SK-N-SH treated with all-trans-retinoic acid at 6 μM for 48 hours (cell line): ENCODE data around the gene URI1.
A peak's percentile ranks its signal among the peaks of the same experiment; 100 is the strongest.

ENCODE experiments used
- ATAC-seq: fragments of 200-7000 bp; cut with Tn5 transposase; 3 replicates; pipeline ENCODE4 v1.9.1; 2020; ENCODE audit warnings: mild to moderate bottlenecking, moderate library complexity
- ARNTL ChIP-seq: fragments of 450-650 bp; formaldehyde crosslinking; IDR thresholded peaks from 2 replicates; pipeline ENCODE4 v1.5.0; 2020; ENCODE audit warnings: low read depth, mild to moderate bottlenecking, moderate library complexity, borderline replicate concordance
- BACH2 ChIP-seq: fragments of 250-450 bp; sonication (Bioruptor Pico); IDR thresholded peaks from 2 replicates; pipeline ENCODE4 v1.9.0; 2021; ENCODE audit warnings: mild to moderate bottlenecking, borderline replicate concordance
- CSDC2 ChIP-seq: fragments of 250-450 bp; sonication (Bioruptor Pico); IDR thresholded peaks from 2 replicates; pipeline ENCODE4 v1.5.0; 2020; ENCODE audit warnings: mild to moderate bottlenecking, moderate library complexity
- ESRRG ChIP-seq: fragments of 250-450 bp; sonication (Bioruptor Pico); IDR thresholded peaks from 2 replicates; pipeline ENCODE4 v1.6.1; 2021; ENCODE audit warnings: mild to moderate bottlenecking
- GLIS3 ChIP-seq: fragments of 250-450 bp; sonication (Bioruptor Pico); IDR thresholded peaks from 2 replicates; pipeline ENCODE4 v1.5.0; 2020; ENCODE audit warnings: mild to moderate bottlenecking, moderate library complexity
- ISL1 ChIP-seq: fragments of 250-450 bp; sonication (Bioruptor Pico); IDR thresholded peaks from 2 replicates; pipeline ENCODE4 v2.1.2; 2022; ENCODE audit warnings: mild to moderate bottlenecking, moderate library complexity
- PPARA ChIP-seq: fragments of 250-450 bp; sonication (Bioruptor Pico); IDR thresholded peaks from 2 replicates; pipeline ENCODE4 v1.5.0; 2020; ENCODE audit warnings: mild to moderate bottlenecking, borderline replicate concordance
- RARB ChIP-seq: fragments of 250-450 bp; sonication (Bioruptor Pico); IDR thresholded peaks from 2 replicates; pipeline ENCODE4 v1.8.0; 2021; ENCODE audit warnings: mild to moderate bottlenecking, moderate library complexity
- SNAI2 ChIP-seq: fragments of 250-450 bp; sonication (Bioruptor Pico); IDR thresholded peaks from 2 replicates; pipeline ENCODE4 v1.5.0; 2020; ENCODE audit warnings: mild to moderate bottlenecking, moderate library complexity
- TCF4 ChIP-seq: fragments of 250-450 bp; sonication (Bioruptor Pico); IDR thresholded peaks from 2 replicates; pipeline ENCODE4 v1.8.0; 2021; ENCODE audit warnings: mild to moderate bottlenecking, moderate library complexity, borderline replicate concordance
- TOX ChIP-seq: fragments of 250-450 bp; sonication (Bioruptor Pico); IDR thresholded peaks from 2 replicates; pipeline ENCODE4 v1.8.0; 2021; ENCODE audit warnings: mild to moderate bottlenecking, moderate library complexity, borderline replicate concordance
- ZC3H10 ChIP-seq: fragments of 250-450 bp; sonication (Bioruptor Pico); IDR thresholded peaks from 2 replicates; pipeline ENCODE4 v1.5.1; 2021; ENCODE audit warnings: mild to moderate bottlenecking, moderate library complexity
- ZFP3 ChIP-seq: fragments of 250-450 bp; sonication (Bioruptor Pico); IDR thresholded peaks from 2 replicates; pipeline ENCODE4 v1.5.0; 2020; ENCODE audit warnings: mild to moderate bottlenecking, moderate library complexity
- ZFP30 ChIP-seq: fragments of 450-650 bp; formaldehyde crosslinking; IDR thresholded peaks from 2 replicates; pipeline ENCODE4 v1.5.0; 2022; ENCODE audit warnings: mild to moderate bottlenecking, moderate library complexity
- ZNF565 ChIP-seq: fragments of 450-650 bp; formaldehyde crosslinking; conservative IDR thresholded peaks from 2 replicates; pipeline ENCODE4 v1.5.0; 2020; ENCODE audit warnings: low read depth, mild to moderate bottlenecking, moderate library complexity
- ZNF70 ChIP-seq: fragments of 450-650 bp; formaldehyde crosslinking; IDR thresholded peaks from 2 replicates; pipeline ENCODE4 v1.5.0; 2020; ENCODE audit warnings: mild to moderate bottlenecking, moderate library complexity
- ZNF8 ChIP-seq: fragments of 450-650 bp; formaldehyde crosslinking; IDR thresholded peaks from 2 replicates; pipeline ENCODE4 v1.5.0; 2020; ENCODE audit warnings: mild to moderate bottlenecking, moderate library complexity
- TF ChIP-seq, protein P1 (sequence below): fragments of 250-450 bp; sonication (Bioruptor Pico); IDR thresholded peaks from 2 replicates; pipeline ENCODE4 v1.5.1; 2021; ENCODE audit warnings: mild to moderate bottlenecking, moderate library complexity
- TF ChIP-seq, protein P2 (sequence below): fragments of 250-450 bp; sonication (Bioruptor Pico); IDR thresholded peaks from 2 replicates; pipeline ENCODE4 v1.8.0; 2021; ENCODE audit warnings: low read depth, mild to moderate bottlenecking, moderate library complexity, borderline replicate concordance
- TF ChIP-seq, protein P3 (sequence below): fragments of 250-450 bp; sonication (Bioruptor Pico); IDR thresholded peaks from 2 replicates; pipeline ENCODE4 v1.5.1; 2020; ENCODE audit warnings: low read depth, mild to moderate bottlenecking, moderate library complexity
- TF ChIP-seq, protein P4 (sequence below): fragments of 250-450 bp; sonication (Bioruptor Pico); IDR thresholded peaks from 2 replicates; pipeline ENCODE4 v1.5.0; 2020; ENCODE audit warnings: mild to moderate bottlenecking, moderate library complexity

URI1 gene

DNA sequence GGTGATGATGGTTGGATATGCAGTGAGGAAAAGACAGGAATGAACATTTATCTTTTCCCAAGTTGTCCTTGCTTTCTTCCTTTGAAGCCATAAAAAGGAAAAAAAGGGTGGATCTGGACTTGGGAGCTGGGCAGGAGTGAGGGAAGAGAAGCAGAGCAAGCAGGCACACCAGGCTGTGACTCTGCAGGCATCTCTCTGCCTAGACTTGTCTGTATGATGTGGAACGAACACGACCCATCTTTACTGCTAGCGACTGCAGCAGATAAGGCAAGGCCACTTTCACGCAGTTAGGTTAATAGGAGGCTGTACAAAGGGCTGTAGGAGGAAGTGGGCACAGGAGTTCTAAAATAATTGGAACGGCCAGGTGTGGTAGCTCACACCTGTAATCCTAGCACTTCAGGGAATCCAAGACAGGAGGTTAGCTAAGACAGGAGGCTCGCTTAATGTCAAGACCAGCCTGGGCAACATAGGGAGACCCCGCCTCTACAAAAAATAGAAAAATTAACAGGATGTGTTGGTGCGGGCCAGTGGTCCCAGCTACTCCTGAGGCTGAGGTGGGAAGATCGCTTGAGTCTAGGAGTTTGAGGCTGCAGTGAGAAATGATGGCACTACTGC lies 961 bp upstream of the URI1 start (continued):
- TF ChIP-seq, protein P1, sequence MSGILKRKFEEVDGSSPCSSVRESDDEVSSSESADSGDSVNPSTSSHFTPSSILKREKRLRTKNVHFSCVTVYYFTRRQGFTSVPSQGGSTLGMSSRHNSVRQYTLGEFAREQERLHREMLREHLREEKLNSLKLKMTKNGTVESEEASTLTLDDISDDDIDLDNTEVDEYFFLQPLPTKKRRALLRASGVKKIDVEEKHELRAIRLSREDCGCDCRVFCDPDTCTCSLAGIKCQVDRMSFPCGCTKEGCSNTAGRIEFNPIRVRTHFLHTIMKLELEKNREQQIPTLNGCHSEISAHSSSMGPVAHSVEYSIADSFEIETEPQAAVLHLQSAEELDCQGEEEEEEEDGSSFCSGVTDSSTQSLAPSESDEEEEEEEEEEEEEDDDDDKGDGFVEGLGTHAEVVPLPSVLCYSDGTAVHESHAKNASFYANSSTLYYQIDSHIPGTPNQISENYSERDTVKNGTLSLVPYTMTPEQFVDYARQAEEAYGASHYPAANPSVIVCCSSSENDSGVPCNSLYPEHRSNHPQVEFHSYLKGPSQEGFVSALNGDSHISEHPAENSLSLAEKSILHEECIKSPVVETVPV (CRISPR knock-in tag): no peak
- no peak for TF ChIP-seq TCF4 (CRISPR knock-in tag)

DNA sequence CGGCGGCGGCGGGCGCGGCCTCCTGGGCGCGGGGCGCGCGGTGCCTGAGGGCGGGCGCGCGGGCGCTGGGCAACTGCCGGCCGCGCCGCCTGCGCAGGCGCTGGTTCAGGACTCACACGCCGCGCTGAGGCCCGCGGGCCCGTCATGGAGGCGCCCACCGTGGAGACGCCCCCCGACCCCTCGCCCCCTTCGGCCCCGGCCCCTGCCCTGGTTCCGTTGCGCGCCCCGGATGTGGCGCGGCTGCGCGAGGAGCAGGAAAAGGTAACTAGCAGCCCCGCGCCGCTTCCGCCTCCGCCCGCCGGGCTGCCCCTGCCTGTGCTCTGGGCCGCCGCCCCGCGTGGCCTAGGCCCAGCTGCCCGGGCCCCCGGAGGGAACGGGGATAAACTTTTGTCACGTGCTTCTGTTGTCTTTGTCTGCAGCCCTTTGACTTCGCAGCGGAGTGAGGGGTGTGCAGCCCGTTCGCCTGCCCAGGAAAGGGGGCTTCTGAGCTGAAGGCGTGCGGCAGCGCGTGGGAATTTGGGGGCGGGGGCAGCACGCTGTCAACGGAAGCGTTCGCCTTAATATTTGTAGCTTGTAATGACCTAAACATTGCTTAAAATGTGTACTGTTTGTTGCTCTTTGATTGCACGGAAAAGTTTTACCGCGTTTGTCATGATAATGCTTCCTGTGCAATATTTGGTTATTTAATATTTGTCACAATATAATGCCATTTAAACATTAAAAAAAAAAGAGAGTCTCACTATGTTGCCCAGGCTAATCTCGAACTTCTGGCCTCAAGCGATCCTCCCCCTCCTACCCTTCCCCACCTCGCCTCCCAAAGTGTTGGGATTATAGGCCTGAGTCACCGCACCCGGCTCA lies 594 bp downstream of the URI1 start:
- peak; percentile 82 for ATAC-seq
- TF ChIP-seq ZFP3 (CRISPR knock-in tag) (no peak), GLIS3 (CRISPR knock-in tag) (no peak), PPARA (CRISPR knock-in tag) (no peak), SNAI2 (no peak), TOX (CRISPR knock-in tag) (no peak), ZFP30 (CRISPR knock-in tag) (no peak), ARNTL (CRISPR knock-in tag) (no peak), CSDC2 (CRISPR knock-in tag) (no peak), ZNF70 (CRISPR knock-in tag) (no peak), ZC3H10 (CRISPR knock-in tag) (no peak), ZNF565 (CRISPR knock-in tag) (no peak), ESRRG (CRISPR knock-in tag) (no peak), RARB (no peak), ZNF8 (CRISPR knock-in tag) (no peak), ISL1 (CRISPR knock-in tag) (no peak), BACH2 (no peak)
- TF ChIP-seq, protein P2, sequence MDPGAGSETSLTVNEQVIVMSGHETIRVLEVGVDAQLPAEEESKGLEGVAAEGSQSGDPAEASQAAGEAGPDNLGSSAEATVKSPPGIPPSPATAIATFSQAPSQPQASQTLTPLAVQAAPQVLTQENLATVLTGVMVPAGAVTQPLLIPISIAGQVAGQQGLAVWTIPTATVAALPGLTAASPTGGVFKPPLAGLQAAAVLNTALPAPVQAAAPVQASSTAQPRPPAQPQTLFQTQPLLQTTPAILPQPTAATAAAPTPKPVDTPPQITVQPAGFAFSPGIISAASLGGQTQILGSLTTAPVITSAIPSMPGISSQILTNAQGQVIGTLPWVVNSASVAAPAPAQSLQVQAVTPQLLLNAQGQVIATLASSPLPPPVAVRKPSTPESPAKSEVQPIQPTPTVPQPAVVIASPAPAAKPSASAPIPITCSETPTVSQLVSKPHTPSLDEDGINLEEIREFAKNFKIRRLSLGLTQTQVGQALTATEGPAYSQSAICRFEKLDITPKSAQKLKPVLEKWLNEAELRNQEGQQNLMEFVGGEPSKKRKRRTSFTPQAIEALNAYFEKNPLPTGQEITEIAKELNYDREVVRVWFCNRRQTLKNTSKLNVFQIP (CRISPR knock-in tag): no peak
- TF ChIP-seq, protein P3, sequence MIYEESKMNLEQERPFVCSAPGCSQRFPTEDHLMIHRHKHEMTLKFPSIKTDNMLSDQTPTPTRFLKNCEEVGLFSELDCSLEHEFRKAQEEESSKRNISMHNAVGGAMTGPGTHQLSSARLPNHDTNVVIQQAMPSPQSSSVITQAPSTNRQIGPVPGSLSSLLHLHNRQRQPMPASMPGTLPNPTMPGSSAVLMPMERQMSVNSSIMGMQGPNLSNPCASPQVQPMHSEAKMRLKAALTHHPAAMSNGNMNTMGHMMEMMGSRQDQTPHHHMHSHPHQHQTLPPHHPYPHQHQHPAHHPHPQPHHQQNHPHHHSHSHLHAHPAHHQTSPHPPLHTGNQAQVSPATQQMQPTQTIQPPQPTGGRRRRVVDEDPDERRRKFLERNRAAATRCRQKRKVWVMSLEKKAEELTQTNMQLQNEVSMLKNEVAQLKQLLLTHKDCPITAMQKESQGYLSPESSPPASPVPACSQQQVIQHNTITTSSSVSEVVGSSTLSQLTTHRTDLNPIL (CRISPR knock-in tag): no peak
- TF ChIP-seq, protein P4, sequence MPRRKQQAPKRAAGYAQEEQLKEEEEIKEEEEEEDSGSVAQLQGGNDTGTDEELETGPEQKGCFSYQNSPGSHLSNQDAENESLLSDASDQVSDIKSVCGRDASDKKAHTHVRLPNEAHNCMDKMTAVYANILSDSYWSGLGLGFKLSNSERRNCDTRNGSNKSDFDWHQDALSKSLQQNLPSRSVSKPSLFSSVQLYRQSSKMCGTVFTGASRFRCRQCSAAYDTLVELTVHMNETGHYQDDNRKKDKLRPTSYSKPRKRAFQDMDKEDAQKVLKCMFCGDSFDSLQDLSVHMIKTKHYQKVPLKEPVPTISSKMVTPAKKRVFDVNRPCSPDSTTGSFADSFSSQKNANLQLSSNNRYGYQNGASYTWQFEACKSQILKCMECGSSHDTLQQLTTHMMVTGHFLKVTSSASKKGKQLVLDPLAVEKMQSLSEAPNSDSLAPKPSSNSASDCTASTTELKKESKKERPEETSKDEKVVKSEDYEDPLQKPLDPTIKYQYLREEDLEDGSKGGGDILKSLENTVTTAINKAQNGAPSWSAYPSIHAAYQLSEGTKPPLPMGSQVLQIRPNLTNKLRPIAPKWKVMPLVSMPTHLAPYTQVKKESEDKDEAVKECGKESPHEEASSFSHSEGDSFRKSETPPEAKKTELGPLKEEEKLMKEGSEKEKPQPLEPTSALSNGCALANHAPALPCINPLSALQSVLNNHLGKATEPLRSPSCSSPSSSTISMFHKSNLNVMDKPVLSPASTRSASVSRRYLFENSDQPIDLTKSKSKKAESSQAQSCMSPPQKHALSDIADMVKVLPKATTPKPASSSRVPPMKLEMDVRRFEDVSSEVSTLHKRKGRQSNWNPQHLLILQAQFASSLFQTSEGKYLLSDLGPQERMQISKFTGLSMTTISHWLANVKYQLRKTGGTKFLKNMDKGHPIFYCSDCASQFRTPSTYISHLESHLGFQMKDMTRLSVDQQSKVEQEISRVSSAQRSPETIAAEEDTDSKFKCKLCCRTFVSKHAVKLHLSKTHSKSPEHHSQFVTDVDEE (CRISPR knock-in tag): no peak

DNA sequence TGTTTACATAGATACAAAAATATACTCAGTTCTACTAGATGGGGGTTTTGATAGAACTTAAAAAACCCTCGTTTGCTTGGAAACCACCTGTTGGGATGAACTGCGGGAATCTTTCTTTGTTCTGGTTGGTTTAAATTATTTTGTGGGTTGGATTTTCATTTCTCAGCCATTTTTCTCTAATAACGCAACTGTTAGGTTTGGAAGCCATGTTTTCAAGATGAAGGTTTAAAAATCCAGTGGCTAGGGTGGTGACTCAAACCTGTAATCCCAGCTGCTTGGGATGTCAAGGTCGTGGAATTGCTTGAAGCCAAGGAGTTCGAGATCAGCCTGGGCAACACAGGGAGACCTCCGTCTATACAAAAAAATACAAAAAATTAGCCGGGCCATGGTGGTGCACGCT lies 1.6 kb downstream of the URI1 start:
- ATAC-seq: no peak
- TF ChIP-seq, protein P1 (CRISPR knock-in tag): no peak
- TF ChIP-seq ZNF70 (CRISPR knock-in tag) (no peak), ISL1 (CRISPR knock-in tag) (no peak), ZNF8 (CRISPR knock-in tag) (no peak), ZFP3 (CRISPR knock-in tag) (no peak), BACH2 (no peak), TCF4 (CRISPR knock-in tag) (no peak), ZC3H10 (CRISPR knock-in tag) (no peak), RARB (no peak), SNAI2 (no peak)
- TF ChIP-seq, protein P4 (CRISPR knock-in tag): no peak
- TF ChIP-seq, protein P3 (CRISPR knock-in tag): no peak
